ENCODE measurements around the gene KLC4. TPM values are rescaled to one million over a fixed set of nuclear protein-coding genes. Genes with fewer than 3 reads are reported as not detected.

Gene KLC4
- total RNA-seq, 2 donors from 2014 or later, result 19.9 to 50.1 TPM

DNA sequence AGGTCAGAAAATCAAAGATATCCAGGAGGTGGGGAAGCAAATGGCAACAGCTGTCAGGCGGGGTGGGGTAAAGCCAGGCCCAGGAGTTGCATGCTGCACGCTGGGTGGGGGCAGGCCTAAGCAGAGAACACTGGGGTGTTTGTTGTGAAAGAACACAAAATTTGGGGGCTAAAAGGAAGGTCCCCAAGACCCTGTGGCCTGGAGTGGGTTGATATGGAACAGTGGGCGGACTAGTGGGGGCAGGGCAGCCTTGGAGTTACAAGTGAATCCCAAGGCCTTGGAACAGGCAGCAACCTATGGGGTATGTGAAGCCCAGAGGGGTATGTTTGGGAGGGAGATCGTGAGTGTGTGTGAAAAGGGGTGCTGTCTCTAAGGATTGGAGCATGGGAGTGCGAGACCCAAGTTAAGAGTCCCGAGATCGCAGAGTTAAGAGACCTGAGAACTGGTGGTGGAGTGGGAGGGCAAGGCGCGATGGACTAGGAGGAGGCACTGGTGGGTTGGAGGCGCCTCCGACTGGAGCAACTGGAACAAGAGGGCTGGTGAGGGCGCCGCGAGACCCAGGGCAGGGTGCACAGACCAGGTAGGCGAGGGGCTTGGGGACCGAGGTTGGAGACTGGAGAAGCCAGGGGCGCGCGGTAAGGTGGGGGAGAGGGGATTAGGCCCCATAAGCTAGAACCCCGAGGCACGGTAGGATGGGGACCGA is 6.4 kb upstream of the KLC4 start:
- peak overlapping the region; percentile 96 for H3K27ac Mint-ChIP-seq
- DNase-seq (ENCODE audit: low spot score in 2 of 2) (peak in 1 of 2 donors; percentile 15), ATAC-seq (peak; percentile 10 to 20)
- H3K36me3 Mint-ChIP-seq, result peaks cover 14 to 24% of the 10 kb centered on the region in 2 donors
- no peaks in the 10 kb centered on the region for H3K9me3 Mint-ChIP-seq

- peak; percentile 99 to 100 for ATAC-seq
- peaks cover 18 to 24% of the 10 kb centered on the region in 2 donors for H3K36me3 Mint-ChIP-seq
- peak; percentile 90 to 91 for DNase-seq (ENCODE audit: low spot score in 2 of 2)
- no peaks in the 10 kb centered on the region for H3K9me3 Mint-ChIP-seq
- H3K27ac Mint-ChIP-seq, result peak within 1 kb of the TSS; percentile 96
Observed at GRCh38 chr6:43053545-43054205, 5.8 kb upstream of the KLC4 start, which contains the start of gene CUL7. Gene CUL7 (minus strand): TSS chr6:43053851. CDS start chr6:43052788, 1,063 bp downstream.

DNA sequence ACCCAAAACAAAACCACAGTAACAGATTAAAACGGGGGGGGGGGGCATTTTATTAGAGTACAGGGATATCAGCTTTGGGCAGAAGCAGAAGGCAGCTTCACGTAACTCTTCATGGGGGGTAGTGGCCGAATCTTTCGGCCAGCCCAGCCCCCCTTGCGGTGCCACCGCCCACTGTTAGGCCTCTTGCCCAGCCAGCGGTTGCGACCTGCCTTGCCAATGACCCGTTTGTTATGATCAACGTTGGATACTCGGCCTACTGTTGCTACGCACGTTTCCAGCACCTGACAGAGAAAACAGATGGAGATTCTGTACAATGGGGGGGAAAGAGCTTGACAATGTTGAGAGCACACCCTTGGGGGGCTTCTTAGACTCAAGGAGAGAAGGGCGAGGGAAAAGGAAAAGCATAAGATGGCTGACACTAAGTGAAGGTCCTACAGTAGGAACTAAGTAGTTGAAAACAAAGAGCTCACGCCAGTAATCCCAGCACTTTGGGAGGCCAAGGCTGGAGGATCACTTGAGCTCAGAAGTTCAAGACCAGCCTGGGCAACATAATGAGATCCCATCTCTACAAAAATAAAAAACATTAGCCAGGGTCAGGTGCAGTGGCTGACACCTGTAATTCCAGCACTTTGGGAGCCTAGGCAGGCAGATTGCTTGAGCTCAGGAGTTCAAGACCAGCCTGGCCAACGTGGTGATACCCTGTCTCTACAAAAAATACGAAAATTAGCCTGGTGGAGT is 5.1 kb upstream of the KLC4 start:
- ATAC-seq (no peak), DNase-seq (ENCODE audit: low spot score in 2 of 2) (no peak)
- Mint-ChIP-seq H3K27ac (peak overlapping the region; percentile 96), H3K9me3 (no peaks in the 10 kb centered on the region), H3K36me3 (peaks cover 24% of the 10 kb centered on the region in 2 donors)

- no peak for ATAC-seq
Observed at GRCh38 chr6:43055966-43056365, 3.5 kb upstream of the KLC4 start.

DNA sequence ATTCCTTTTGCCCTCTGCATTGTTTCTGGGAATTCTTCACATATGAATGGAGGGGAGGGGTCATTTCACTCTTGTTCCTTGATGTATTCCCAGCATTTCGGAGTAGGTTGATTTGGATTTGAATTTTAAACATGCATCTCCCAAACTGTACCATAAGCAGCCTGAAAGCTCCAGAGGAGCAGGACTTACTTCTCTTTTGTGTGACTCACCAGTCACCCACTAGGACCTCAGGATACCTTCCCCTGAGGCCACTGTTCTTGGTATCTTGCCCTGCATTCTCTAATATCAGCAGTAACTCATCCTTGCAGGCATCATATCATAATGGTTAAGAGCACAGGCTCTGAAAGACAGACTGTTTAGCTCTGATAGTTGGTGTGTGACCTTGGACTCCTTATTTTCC is 900 bp upstream of the KLC4 start:
- no peak for ATAC-seq
- no peak for DNase-seq (ENCODE audit: low spot score in 2 of 2)
- peak overlapping the region; percentile 95 to 98 for H3K27ac Mint-ChIP-seq
- H3K9me3 Mint-ChIP-seq, result no peaks in the 10 kb centered on the region
- peaks cover 14 to 18% of the 10 kb centered on the region in 2 donors for H3K36me3 Mint-ChIP-seq

More at GRCh38 chr6:43055966-43056365, 3.5 kb upstream of the KLC4 start:
- peaks cover 24% of the 10 kb centered on the region in 2 donors for H3K36me3 Mint-ChIP-seq
- H3K9me3 Mint-ChIP-seq, result no peaks in the 10 kb centered on the region
- no peak overlapping the region for H3K27ac Mint-ChIP-seq
- no peak for DNase-seq (ENCODE audit: low spot score in 2 of 2)

GRCh38 chr6:43060034-43060754 is 763 bp downstream of the KLC4 start:
- no peak for ATAC-seq
- Mint-ChIP-seq H3K27ac (peak overlapping the region; percentile 95 to 98), H3K36me3 (peaks cover 0 to 11% of the 10 kb centered on the region in 2 donors), H3K9me3 (no peaks in the 10 kb centered on the region)
- DNase-seq (ENCODE audit: low spot score in 2 of 2), result no peak

DNA sequence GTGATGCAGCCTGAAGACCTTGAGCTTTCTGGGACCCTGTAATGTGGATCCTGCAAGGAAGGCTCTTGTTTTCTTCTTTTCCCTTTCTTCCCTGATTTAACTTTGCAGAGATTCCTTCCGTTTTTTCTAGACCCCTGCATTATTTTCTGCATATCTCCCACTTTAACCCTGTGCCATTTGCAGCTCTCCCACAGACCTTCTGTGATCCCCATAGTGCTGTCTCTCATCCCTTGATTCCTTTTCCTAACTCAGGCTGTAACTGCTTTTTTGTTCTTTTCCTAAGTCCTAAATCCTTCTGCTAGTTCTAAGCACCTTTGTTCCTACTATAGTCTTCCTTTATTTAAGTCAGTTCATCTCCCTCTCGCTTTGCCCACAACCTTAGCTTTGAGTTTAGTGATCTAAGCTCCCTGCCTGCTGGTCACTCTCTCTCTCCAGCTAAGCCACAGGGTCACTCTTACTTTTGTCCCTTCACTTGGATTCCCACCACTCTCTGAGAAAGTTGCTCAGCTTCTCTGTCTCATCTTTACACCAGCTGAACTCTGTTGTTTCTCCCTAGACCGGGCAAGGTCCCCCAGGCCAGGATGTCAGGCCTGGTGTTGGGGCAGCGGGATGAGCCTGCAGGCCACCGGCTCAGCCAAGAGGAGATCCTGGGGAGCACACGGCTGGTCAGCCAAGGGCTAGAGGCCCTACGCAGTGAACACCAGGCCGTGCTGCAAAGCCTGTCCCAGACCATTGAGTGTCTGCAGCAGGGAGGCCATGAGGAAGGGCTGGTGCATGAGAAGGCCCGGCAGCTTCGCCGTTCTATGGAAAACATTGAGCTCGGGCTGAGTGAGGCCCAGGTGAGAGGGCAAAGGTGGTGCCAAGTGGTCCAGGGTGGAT is 1.6 kb downstream of the KLC4 start:
- ATAC-seq (no peak), DNase-seq (ENCODE audit: low spot score in 2 of 2) (no peak)
- no peak overlapping the region for H3K27ac Mint-ChIP-seq
- H3K36me3 Mint-ChIP-seq, result peaks cover 0 to 11% of the 10 kb centered on the region in 2 donors
- H3K9me3 Mint-ChIP-seq, result no peaks in the 10 kb centered on the region

- H3K36me3 Mint-ChIP-seq, result peaks cover 0 to 11% of the 10 kb centered on the region in 2 donors
- no peak overlapping the region for H3K27ac Mint-ChIP-seq
- H3K9me3 Mint-ChIP-seq, result no peaks in the 10 kb centered on the region
- no peak for ATAC-seq
- no peak for DNase-seq (ENCODE audit: low spot score in 2 of 2)
Observed at GRCh38 chr6:43061861-43062260, 2.4 kb downstream of the KLC4 start.

GRCh38 chr6:43062818-43063217 is 3.4 kb downstream of the KLC4 start:
- no peak for ATAC-seq
- DNase-seq (ENCODE audit: low spot score in 2 of 2), result no peak
- peaks cover 0 to 11% of the 10 kb centered on the region in 2 donors for H3K36me3 Mint-ChIP-seq
- no peak overlapping the region for H3K27ac Mint-ChIP-seq
- H3K9me3 Mint-ChIP-seq, result no peaks in the 10 kb centered on the region

- DNase-seq (ENCODE audit: low spot score in 2 of 2), result peak in 1 of 2 donors; percentile 32
- Mint-ChIP-seq H3K36me3 (peaks cover 0 to 6% of the 10 kb centered on the region in 2 donors), H3K9me3 (no peaks in the 10 kb centered on the region), H3K27ac (no peak overlapping the region)
- peak; percentile 39 to 74 for ATAC-seq
Observed at GRCh38 chr6:43070028-43070632, 10.7 kb downstream of the KLC4 start.

DNA sequence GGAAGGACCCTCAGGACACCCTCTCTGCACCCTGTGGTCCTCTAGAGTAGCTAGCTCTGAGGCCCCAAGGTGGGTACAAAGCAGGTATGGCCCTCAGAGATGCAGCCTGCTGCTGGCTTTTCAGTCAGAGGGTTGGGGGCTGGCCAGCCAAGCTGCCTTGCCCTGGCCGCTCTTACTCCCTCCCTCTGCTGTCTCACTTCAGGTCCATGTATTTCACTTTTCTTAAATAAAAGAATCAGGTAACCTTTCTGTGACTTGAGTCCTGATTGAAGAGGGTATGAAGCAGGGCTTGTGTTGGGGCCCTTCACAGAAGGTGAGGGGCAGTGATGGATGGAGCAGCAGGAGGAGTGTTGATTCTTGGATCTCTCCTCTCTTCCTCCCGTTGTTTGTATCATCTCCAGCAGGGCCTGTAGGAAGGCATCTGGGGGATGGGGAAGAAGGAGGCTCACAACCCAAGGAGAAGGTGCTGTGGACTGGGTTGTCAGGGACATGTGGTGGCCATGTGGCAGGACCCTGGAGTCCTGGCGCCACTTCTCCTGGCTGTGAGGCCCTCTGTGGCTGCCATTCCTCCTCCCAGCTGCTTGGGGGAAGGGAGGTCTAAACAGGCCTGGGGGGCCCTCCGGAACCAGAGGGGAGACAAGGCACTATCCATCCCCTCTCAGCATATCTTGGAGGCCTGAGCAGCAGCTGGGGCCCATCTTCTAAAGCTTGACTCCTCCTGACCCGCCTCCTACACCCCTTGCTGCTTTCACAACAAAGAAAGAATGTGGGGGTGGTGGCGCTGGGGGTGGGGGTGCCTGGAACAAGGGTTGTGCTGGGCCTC is 15.6 kb downstream of the KLC4 start:
- Mint-ChIP-seq H3K9me3 (no peaks in the 10 kb centered on the region), H3K36me3 (peaks cover 0 to 6% of the 10 kb centered on the region in 2 donors), H3K27ac (no peak overlapping the region)
- DNase-seq (ENCODE audit: low spot score in 2 of 2) (no peak), ATAC-seq (no peak)

- Mint-ChIP-seq H3K9me3 (no peaks in the 10 kb centered on the region), H3K36me3 (peaks cover 0 to 6% of the 10 kb centered on the region in 2 donors), H3K27ac (no peak within 1 kb of the TSS)
- peak in 1 of 2 donors; percentile 35 for DNase-seq (ENCODE audit: low spot score in 2 of 2)
- ATAC-seq, result peak; percentile 50 to 84
Observed at GRCh38 chr6:43075670-43076463, 16.4 kb downstream of the KLC4 start, which contains the start of gene PTK7. Gene PTK7 (plus strand): TSS chr6:43076314. CDS start chr6:43076489, 175 bp downstream.

GRCh38 chr6:43076464-43077332 is 17.3 kb downstream of the KLC4 start:
- DNase-seq (ENCODE audit: low spot score in 2 of 2) (no peak), ATAC-seq (peak; percentile 25 to 42)
- no peak overlapping the region for H3K27ac Mint-ChIP-seq
- H3K9me3 Mint-ChIP-seq, result no peaks in the 10 kb centered on the region
- peaks cover 0 to 6% of the 10 kb centered on the region in 2 donors for H3K36me3 Mint-ChIP-seq

All from activated naive CD4-positive, alpha-beta T cell treated with anti-CD3 and anti-CD28 coated beads, Interleukin-2, amount 50 U/mL, for 72 hours (primary cell).